NCI-H748 (cell line): ENCODE data around the gene HMCN2.
"Not testable (repeated sequence)": the region's sequence is repeated elsewhere in the genome, so short reads cannot be mapped to it uniquely, and the experiment has no call there.

Experiments
- DNase-seq: peaks from one replicate; lab custom pipeline; 2025; ENCODE audit not compliant: unreplicated experiment; lab: John Stamatoyannopoulos, UW

HMCN2 gene

DNA sequence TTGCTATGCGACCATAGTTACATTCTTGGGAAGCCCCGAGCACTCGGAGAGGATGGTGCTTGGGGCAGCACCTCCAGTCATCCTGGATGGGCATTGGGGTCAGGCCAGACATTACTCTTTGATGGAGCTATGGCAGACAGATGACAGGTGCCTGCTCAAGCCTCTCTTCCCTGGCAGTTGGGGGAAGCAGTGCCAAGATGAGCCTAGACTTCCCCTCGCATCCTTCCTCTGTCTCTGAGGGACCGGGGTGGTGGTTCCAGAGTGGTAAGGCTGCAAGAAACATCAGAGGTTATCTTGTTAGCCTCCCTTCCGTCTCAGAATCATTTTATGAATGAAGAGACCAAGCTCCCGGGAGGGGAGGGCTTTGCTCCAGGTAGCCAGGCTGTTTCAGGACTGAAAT lies 2.8 kb upstream of the HMCN2 start:
- no peak for DNase-seq

DNA sequence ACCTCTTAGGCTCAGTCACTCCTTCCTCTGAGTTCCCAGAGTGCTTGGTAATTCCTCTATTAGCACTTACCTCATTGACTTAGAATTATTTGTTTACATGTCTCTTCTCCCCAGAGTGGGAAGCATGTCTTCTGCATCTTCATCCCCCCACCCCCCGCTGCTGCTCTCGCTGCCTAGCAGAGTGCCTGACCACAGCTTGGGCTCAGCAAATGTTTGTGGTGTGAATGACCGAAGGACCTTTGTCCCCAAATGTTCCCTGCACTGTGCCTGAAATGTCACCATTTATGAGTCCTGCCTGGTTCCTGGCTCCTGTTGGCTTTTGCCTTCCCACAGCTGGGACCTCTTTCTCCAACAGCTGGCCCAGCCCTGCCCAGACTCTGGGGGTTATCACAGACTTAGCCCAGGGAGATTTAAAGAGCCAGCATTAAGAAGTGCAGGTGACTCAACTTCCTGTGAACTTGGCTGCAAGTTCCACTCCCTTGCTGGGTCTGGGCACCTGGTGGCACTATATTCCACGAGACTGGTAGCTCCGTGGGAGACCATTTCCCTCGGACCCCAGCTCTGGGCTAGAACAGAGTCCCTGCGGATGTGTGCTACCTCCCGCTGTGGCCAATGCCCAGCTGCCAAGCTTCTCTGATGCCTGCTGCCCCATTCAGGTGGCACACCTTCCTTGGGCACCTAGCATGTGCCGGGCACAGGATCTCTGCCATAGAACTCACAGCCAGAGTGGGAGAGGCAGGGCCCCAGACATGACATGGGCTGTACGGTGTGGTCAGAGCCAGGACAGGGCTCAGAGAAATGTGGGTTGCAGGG lies 1.8 kb upstream of the HMCN2 start:
- DNase-seq, result no peak

DNA sequence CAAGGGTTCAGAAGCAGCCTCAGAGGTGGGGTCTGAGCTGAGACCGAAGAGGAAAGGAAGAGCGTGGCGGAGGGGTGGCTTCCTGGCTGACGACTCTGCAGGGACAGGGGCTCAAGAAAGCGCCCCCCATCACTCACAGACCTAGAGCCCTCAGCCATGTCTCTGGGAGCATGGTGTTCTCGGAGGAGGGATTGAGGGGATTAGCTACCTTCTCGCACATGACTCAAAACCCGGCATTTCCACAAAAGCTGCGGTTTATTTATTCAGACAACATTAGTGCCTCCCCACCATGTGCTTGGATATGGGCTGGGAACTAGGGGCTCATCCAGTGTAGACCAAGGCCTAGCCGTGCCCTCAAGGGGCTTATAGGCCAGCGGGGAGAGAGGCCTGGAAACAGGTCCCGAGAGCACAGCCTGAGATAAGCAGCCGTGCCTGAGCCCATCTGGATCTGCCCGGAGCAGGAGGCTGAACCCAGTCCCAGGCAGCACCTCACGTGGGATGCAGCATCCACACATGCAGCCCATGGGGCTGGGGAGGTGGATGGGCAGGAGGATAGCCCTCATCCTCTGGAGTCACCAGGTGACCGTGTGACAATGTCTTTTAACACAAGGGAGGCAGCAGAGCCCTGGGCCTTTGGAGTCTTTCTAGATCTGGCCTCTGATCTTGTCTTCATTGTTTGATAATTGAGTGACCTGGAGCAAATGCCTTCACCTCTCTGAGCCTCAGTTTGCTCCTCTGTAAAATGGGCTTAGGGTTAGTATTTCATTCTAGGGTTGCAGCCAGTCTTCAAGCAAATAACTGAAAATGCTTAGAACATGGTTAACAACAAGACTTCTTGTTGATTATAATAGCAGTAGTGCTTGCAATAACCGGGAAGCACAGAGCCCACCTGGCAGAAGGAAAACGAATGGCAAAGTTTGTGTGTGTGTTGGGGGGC lies 878 bp upstream of the HMCN2 start:
- no peak for DNase-seq

DNA sequence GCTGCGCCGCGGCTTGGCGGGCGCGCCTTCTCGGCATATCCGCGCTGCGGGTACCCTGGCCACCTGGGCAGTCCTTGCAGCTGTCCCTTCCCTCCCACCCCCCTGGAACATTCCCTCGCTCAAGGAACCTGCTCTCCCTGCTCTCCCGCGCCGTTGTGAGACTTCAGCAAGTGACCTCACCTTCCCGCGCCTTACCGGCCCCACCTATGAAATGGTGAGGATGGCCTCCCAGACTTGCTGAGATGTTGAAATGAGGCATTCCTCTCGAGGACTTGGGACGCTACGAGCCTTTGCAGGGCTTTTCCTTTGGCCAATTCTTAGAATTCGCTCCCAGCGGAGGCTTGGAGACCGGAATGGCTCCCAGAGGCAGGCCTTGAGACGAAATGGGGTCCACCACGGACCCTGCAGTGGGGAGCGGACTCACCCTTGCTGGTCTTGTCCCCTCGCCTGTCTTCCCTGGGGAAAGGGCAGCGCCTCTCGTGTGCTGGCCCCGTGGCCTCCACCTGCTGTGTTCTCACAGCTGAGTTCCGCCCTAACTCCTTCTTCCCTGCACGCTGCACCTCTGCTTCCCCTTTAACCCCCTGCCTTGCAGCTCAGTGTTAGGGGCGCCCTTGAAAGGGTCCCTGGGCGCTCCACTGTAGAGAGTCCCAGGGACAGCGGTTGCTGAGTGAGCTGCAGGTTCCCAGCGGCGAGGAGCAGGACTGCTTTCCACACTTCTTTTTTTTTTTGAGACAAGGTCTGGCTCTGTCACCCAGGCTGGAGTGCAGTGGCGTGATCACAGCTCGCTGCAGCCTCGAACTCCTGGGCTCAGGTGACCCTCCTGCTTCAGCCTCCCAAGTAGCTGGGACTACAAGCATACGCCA lies 907 bp downstream of the HMCN2 start:
- DNase-seq, result peak; percentile 39

DNA sequence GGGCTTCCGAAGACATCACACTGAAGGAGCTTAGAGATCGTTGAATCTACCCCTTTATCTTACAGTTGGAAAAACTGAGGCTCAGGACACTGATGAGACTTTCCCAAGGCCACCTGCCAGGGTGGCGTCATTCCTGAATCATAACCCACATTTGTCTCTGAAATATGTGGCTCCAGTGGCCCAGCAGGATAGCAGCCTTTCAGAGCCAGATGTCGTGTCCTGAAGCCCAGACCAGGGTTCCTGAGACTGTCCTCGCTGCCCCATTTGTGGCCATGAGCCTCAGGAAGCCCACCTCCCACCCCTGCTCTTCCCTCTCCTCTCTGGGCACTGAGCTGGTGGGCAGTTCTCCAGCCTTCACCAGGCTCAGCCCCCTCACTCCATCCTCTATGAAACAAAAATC lies 2.4 kb downstream of the HMCN2 start:
- DNase-seq, result no peak

DNA sequence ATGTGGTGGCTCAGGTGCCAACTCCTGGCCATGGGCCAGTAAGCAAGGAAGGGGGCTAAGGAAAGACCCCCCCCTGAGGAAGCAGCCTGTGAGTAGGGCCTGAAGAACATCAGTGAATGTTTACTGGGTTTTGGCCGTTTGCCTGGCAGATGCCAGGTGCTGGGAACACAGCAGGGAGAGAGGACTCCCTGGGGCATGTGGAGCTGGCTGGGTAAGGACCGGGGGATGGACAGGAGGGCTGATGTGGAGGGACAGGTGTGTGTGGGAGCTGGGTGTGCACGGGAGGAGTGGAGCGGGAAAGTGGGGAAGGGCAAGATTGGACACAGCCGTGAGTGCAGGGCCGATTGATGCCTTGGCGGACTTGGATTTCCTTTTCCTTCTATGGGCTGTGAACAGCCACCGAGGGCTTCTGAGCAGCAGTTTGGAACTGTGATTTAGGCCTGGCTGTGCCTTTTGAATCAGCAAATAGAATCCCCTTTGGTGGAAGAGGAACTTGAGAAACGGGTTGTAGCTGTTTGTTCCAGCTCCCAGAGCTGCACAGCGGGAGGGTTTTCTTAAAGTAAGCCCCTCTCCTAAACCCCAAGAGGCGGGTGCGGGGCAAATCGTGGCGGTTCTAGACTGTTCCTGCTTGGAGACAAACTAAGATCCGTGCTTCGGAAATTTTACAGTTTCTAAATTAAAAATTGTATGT lies 3.1 kb downstream of the HMCN2 start:
- peak; percentile 60 for DNase-seq

DNA sequence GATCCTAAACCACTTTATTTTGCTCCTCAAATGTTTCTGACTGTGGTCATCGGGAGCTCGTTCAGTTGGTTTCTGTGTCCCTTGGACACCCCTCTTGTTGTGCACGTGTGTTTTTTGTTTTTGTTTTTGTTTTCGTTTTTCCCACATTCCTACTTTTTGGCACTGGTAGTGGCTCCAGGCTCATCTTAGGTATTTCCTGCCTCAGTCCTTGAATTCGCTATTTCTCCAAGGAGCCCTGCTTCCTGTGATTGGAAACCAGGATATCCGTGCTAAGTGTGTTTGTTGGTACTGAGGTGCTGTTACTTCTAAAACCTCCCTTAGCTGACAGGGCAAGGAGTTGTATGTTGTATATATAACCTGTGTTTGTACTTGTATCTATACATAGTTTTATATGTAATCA lies 5.9 kb downstream of the HMCN2 start:
- no peak for DNase-seq

DNA sequence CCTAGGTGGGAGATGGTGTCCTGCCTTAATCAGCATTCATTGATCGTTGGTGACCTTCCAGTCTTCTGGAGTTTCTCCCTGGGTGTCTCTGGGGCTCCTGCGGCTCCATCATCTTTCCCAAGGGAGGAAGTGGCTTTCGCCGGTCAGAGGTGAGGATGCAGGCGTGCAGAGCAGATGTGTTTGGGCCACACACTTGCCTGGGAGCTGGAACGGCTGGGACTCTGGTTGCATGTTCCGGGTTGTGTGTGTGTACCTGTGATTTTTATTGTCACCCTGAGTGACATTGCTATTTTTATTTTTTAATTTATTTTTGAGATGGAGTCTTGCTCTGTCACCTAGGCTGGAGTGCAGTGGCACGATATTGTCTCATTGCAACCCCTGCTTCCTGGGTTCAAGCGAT lies 9.6 kb downstream of the HMCN2 start:
- DNase-seq, result no peak

DNA sequence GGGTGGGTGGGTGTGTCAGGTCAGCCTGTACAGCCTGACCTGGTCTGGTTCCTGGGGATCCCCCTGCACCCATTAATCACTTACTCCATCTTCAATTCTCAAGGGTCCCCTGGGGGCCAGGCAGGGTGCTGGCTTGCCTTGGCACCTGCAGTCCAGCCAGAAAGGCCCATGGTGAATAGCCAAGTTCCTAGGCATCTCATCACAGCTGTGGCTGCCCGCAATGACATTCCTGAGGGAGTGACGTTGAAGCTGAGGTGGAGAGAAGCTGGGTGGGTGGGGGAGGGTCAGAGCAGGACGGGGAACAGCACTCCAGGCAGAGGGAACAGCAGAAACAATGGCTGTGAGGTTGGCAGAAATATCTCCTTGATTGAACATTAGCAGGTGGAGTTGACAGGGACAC lies 10.6 kb downstream of the HMCN2 start:
- DNase-seq, result no peak

DNA sequence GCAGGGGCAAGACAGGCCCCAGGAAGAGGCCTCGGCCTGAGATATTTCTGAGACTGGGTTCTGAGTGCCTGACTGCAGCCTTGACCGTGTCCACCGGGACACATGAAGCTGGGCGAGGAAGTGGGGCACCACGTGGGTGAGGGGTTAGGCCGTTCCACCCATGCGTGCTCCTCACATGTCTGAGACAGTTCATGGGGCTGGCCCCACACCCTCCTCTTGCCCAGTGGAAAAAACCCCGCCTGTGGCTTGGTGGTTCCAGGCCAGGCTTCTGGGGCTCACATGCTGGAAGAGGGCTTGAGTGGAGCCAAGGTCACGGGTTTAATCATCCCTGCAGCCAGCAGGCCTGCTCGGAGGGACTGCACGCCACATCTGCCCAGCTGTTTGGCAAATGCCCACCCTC lies 11.4 kb downstream of the HMCN2 start:
- DNase-seq, result no peak

DNA sequence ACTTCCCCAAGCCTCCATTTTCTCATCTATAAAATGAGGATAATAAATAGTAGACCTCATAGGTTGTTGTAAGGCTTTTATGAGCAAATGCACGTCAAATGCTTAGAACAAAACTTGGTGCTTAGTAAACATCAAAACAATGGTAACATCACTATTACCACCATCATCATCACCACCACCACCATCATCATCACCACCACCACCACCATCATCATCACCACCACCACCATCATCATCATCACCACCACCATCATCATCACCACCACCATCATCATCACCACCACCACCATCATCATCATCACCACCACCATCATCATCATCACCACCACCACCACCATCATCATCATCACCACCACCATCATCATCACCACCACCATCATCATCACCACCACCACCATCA lies 12.0 kb downstream of the HMCN2 start:
- not testable (repeated sequence) for DNase-seq

DNA sequence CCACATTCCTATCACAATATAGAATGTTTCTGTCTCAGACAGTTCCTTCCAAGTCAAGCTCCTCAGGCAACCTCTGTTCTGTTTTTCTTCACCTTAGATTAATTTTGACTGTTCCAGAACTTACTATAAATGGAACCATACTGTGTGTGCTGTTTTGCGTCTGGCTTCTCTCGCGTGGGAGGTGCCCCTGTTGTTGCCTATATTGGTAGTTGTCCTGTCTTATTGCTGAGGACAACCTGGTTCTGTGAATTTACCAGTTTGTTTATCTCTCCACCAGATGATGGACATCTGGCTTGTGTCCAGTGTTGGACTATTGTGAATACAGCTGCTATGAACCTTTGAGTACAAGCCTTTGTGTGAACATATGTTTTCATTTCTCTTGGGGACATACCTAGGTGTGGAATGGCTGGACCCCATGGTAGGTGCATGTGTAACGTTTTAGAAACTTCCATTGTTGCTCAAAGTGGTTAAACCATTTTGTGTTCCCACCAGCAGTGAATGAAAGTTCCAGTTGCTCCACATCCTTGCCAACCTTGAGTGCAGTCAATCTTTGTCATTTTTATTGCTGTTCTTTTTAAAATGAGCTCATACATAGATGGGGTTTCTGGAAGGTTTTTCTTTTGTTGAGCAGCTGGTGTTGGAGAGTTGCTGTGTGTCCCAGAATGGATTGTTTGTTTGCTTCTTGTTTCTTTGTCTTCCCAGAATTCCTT lies 18.1 kb downstream of the HMCN2 start:
- peak; percentile 70 for DNase-seq

DNA sequence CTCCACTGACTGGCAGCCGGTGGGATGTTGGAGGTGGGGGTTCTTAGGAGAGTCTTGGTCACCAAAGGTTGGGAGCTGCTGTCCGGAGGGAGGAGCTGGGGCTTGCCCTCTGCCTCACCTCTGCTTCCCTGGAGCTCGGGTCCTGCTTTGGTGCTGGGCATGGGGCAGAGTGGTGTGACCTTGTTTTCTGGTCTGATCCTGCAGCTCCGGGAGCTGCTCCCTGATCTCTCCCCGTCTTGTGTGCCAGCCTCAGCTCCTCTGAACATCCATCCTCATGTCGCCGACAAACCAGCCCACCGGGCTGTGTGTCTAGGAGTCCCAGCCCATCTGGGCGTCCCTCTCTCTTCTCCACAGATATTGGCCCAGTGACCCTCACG lies 18.7 kb downstream of the HMCN2 start:
- DNase-seq, result no peak

DNA sequence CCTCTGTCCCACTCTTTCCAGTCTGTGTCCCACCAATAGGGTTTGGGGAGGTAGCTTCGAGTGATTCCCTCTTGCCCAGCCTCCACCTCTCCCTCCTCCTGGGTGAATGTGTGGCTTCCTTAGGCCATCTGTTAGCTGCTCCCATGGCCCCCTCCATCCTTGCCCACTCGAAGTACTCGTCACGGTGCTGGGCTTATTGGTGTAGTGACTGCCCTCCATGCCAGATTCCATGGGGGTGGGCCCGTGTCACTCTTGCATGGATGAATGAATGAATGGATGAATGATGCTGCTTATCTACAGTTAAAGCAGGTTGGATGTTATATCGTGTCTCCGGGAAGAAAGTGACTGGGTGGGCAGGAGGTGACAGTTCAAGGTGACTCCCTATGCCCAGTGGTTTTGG lies 19.1 kb downstream of the HMCN2 start:
- no peak for DNase-seq

DNA sequence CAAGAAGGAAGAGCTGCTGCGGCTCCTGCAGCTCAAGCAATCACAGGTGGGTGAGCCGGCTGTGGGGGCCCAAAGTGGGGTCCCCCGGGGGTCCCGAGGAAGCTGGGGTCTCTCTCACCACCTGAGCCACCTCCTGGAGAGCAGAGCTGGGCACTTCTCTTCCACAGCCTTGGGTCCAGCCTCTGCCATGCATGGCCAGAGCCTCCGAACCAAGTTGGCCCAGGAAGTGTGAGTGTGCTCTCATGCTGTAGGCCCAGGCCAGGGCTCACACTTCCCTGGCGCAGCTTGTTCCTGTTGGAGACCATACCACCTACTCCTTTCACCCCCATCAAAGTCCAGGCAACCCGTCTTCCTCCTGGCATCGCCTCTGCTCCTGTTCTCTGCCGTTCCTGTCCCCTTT lies 19.7 kb downstream of the HMCN2 start:
- DNase-seq, result no peak

DNA sequence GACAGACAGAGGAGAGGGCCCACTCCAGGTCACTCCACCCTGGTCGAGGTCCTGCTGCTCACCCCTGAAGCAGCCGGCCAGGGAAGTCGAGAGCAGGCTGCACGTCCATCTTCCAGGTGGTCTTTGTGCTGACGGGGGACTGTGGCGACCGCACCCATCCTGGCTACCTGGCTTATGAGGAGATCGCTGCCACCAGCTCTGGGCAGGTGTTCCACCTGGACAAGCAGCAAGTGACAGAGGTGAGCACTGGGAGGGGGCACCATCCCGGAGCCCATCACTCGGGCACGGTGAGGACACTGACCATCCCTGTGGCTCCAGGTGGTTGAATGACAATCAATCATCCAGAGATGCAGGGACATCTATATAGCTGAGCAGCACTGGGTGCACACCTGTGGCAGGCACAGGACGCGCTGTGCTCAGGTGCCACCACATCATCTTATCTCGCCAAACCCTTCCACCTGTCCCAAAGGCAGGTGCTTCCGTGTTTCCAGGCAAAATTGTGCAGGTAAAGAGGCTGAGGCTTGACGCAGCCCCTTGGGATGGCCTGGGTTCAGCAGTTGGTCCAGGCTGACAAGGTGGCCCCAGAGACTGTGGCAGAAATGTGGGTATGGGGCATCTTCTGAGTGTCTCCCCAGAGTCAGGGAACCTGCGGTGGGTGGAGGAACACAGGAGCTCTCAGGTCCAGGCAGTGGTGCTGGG lies 20.7 kb downstream of the HMCN2 start:
- DNase-seq, result no peak

DNA sequence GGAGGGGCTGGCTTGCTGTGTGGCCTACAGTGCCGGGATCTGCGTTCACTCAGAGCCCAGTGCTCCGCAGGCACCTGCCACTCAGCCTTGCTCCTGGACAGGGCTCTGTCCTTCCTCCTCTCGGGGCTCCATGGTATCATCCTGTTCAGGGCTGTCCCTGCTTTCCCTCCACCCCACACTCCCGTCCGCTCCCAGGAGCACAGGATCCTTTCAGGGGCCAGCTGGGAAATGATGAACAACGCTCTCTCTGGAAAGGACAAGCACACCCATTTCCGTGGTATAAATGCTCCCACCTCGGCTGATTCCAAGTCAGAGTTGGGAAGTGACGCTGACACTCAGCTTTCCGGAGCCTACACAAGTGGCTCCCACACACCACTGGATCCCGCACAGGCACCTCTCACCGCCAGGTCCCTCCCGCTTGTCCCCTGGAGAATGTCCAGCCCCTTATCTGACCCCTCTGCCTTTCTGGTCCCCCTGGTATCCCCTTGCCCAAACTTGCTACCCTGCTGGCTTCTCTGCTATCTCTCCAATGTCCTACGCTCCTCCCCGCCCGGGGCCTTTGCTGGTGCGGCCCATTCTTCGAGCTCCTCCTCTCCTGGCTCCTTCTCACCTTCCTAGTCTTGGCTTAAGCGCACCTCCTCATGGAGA lies 21.3 kb downstream of the HMCN2 start:
- no peak for DNase-seq

DNA sequence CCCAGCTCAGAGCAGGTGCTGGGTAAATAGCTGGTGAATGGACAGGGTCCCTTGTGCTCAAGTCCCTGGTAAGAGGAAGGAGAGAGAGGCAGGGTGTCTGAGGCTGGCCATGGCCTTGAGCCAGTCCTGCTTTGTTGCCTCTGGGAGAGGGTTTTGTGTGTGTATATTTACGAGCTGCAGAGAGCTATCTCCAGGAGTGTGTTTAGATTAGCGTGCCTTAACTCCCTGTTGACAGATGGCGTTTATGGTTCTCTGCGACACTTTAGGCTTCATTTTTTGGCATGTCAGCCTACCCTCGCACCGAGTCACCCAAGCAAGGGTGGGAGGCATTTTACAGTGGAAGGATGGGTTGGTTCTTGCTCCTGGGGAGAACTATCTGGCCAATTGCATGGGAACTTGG lies 22.2 kb downstream of the HMCN2 start:
- DNase-seq, result peak; percentile 11

DNA sequence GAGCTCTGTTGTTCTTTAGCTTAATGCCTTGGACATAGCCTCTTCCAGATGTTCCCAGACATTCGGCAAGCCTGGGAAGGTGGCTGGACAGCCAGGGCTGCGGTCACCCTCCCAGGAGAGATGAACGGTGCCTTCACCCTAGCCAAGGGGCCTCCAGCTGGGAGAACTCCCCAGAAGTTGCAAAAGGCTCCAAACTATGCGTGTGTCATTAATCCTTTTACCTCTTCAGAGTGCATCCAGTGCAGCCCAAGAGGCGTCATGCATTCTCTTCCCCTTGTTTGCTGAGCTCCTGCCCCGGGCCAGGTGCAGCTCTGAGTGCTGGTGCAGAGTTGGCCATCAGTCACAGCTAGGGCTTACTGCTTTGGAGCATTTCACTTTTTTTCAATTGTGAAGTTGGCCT lies 22.8 kb downstream of the HMCN2 start:
- DNase-seq, result no peak
